Astrocyte (in vitro differentiated cells and primary cell): ENCODE results near the gene JAZF1.

ENCODE experiments used
- EZH2 ChIP-seq: IDR thresholded peaks from 2 replicates; pipeline ENCODE4 v1.6.1; 2012; ENCODE audit warnings: mild to moderate bottlenecking, low read length, inconsistent platforms; ENCODE audit not compliant: insufficient read depth
- TF ChIP-seq, protein P1 (sequence below): IDR thresholded peaks from 2 replicates; pipeline ENCODE4 v1.5.1; 2011; ENCODE audit warnings: low read depth, mild to moderate bottlenecking, inconsistent platforms, low read length, moderate library complexity; ENCODE audit not compliant: insufficient read depth

DNA sequence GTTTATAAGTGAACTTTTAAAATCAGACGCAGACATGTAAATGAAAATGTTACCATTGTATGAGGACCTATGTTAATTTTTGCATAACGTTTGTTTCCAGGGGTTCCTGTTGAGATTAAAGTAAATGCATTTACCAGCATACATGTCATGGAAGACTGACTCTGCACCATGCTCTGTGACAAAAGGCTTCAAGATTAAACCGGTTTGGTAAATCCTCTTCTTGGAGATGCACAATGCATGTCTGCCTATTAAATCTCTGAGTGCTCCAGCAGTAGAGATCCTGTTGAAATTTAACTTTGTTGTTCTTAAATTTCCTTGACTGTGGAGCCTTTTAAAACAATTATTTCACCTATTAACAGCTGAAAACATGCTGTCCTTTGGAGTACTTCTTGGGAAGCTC is 36.5 kb upstream of the JAZF1 start:
- TF ChIP-seq, protein P1, sequence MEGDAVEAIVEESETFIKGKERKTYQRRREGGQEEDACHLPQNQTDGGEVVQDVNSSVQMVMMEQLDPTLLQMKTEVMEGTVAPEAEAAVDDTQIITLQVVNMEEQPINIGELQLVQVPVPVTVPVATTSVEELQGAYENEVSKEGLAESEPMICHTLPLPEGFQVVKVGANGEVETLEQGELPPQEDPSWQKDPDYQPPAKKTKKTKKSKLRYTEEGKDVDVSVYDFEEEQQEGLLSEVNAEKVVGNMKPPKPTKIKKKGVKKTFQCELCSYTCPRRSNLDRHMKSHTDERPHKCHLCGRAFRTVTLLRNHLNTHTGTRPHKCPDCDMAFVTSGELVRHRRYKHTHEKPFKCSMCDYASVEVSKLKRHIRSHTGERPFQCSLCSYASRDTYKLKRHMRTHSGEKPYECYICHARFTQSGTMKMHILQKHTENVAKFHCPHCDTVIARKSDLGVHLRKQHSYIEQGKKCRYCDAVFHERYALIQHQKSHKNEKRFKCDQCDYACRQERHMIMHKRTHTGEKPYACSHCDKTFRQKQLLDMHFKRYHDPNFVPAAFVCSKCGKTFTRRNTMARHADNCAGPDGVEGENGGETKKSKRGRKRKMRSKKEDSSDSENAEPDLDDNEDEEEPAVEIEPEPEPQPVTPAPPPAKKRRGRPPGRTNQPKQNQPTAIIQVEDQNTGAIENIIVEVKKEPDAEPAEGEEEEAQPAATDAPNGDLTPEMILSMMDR, result no peak
- TF ChIP-seq EZH2, result no peak
